Activated gamma-delta T cell (primary cell): ENCODE measurements around the gene ADAM12.

Source experiments
- DNase-seq: peaks from one replicate; lab custom pipeline; 2025; lab: John Stamatoyannopoulos, UW

The ADAM12 gene

GRCh38 chr10:126015413-126015812 lies 372.9 kb downstream of the ADAM12 start:
- no peak for DNase-seq

- no peak for DNase-seq
Observed at GRCh38 chr10:126014309-126014708, 374.0 kb downstream of the ADAM12 start.

- DNase-seq = no peak
Observed at GRCh38 chr10:126013489-126014281, 374.6 kb downstream of the ADAM12 start.

GRCh38 chr10:126012485-126012884 lies 375.8 kb downstream of the ADAM12 start:
- DNase-seq = no peak

GRCh38 chr10:126011995-126012394 lies 376.3 kb downstream of the ADAM12 start:
- no peak for DNase-seq

- DNase-seq = no peak
Observed at GRCh38 chr10:126009650-126010049, 378.6 kb downstream of the ADAM12 start.

GRCh38 chr10:126006906-126007305 lies 381.4 kb downstream of the ADAM12 start:
- DNase-seq = no peak

- DNase-seq = no peak
Observed at GRCh38 chr10:126006264-126006663, 382.0 kb downstream of the ADAM12 start.

GRCh38 chr10:126004752-126005151 lies 383.5 kb downstream of the ADAM12 start:
- no peak for DNase-seq

- no peak for DNase-seq
Observed at GRCh38 chr10:126001576-126001975, 386.7 kb downstream of the ADAM12 start.

GRCh38 chr10:125999694-126000093 lies 388.6 kb downstream of the ADAM12 start:
- DNase-seq = no peak

GRCh38 chr10:125997586-125997985 lies 390.7 kb downstream of the ADAM12 start:
- DNase-seq = no peak

- DNase-seq = no peak
Observed at GRCh38 chr10:125995726-125996304, 392.5 kb downstream of the ADAM12 start.

GRCh38 chr10:125994601-125995000 lies 393.7 kb downstream of the ADAM12 start:
- no peak for DNase-seq

- no peak for DNase-seq
Observed at GRCh38 chr10:125992254-125992653, 396.0 kb downstream of the ADAM12 start.

GRCh38 chr10:125991392-125991791 lies 396.9 kb downstream of the ADAM12 start:
- no peak for DNase-seq

GRCh38 chr10:125990974-125991373 lies 397.3 kb downstream of the ADAM12 start:
- no peak for DNase-seq

- DNase-seq = no peak
Observed at GRCh38 chr10:125989791-125990190, 398.5 kb downstream of the ADAM12 start.

GRCh38 chr10:125985557-125986240 lies 402.6 kb downstream of the ADAM12 start:
- DNase-seq = no peak

- no peak for DNase-seq
Observed at GRCh38 chr10:125984865-125985495, 403.3 kb downstream of the ADAM12 start.

- no peak for DNase-seq
Observed at GRCh38 chr10:125984346-125984745, 403.9 kb downstream of the ADAM12 start.

- DNase-seq = no peak
Observed at GRCh38 chr10:125983656-125984055, 404.6 kb downstream of the ADAM12 start.

- DNase-seq = no peak
Observed at GRCh38 chr10:125983161-125983560, 405.1 kb downstream of the ADAM12 start.
